ENCODE measurements around the gene PARN.

GRCh38 chr16:14531613-14532012 is 98.4 kb downstream of the PARN start:
- TF ChIP-seq TAF1 (IDR thresholded peaks at IDR 0.05; ENCODE audit: borderline replicate concordance, low read depth, low read length), result no peak
- no peak for TF ChIP-seq POLR2A (IDR thresholded peaks at IDR 0.05; ENCODE audit: low read depth, low read length)
- TF ChIP-seq POLR2AphosphoS5 (IDR thresholded peaks at IDR 0.05; ENCODE audit: low read depth, low read length), result no peak
